HEK293 (cell line): ENCODE measurements around the gene SLC17A9.

Experiments
- CTCF ChIA-PET: fragments of 350-600 bp; formaldehyde crosslinking; extraction: SDS; loops from one replicate; lab custom pipeline; 2021; ENCODE audit warnings: antibody characterized with exemption; lab: Yijun Ruan, JAX
- POLR2A ChIA-PET: fragments of 300-600 bp; formaldehyde crosslinking; extraction: SDS; loops from one replicate; lab custom pipeline; 2020; ENCODE audit warnings: antibody characterized with exemption, inconsistent platforms; lab: Yijun Ruan, JAX
- H3K27ac ChIP-seq: fragments of 200-500 bp; sonication (Bioruptor generic); 2 replicates; pipeline ENCODE4 v1.5.1; 2014; ENCODE audit warnings: low read depth, low read length, control low read depth, inconsistent platforms; ENCODE audit errors: extremely low read depth
- H3K36me3 ChIP-seq, 2 experiments: fragments of 200-500 bp in 1 of 2; sonication (Bioruptor generic) in 1 of 2; 1 replicate in 1 of 2; 2 replicates in 1 of 2; pipeline ENCODE4 v1.5.1; 2014 to 2017; ENCODE audit warnings: inconsistent platforms in 2 of 2, low read length in 2 of 2; ENCODE audit not compliant: control insufficient read depth in 2 of 2, insufficient read depth in 1 of 2
- H3K4me1 ChIP-seq: fragments of 200-500 bp; sonication (Bioruptor generic); 2 replicates; pipeline ENCODE4 v1.5.1; 2014; ENCODE audit warnings: mild to moderate bottlenecking, low read length, inconsistent platforms; ENCODE audit not compliant: control insufficient read depth, insufficient read depth
- H3K4me3 ChIP-seq: 2 replicates; pipeline ENCODE4 v1.5.1; 2011; ENCODE audit warnings: low read depth, mild to moderate bottlenecking, control low read depth, low read length, moderate library complexity
- H3K9me3 ChIP-seq: fragments of 200-500 bp; sonication (Bioruptor generic); 2 replicates; pipeline ENCODE4 v1.5.1; 2014; ENCODE audit warnings: low read depth, low read length, inconsistent platforms; ENCODE audit not compliant: control insufficient read depth, insufficient read depth
- BCL11B ChIP-seq: fragments of 450-650 bp; formaldehyde crosslinking; IDR thresholded peaks from 2 replicates; pipeline ENCODE4 v1.5.1; 2016; ENCODE audit warnings: low read depth, missing biosample characterization, missing genetic modification characterization
- GFI1B ChIP-seq: fragments of 450-650 bp; formaldehyde crosslinking; IDR thresholded peaks from 2 replicates; pipeline ENCODE4 v1.5.1; 2016; ENCODE audit warnings: missing biosample characterization, missing genetic modification characterization
- ZBTB7A ChIP-seq: fragments of 450-650 bp; formaldehyde crosslinking; IDR thresholded peaks from 2 replicates; pipeline ENCODE4 v1.5.1; 2016; ENCODE audit warnings: low read depth, missing biosample characterization, missing genetic modification characterization
- ZFP41 ChIP-seq: fragments of 450-650 bp; formaldehyde crosslinking; IDR thresholded peaks from 2 replicates; pipeline ENCODE4 v1.5.1; 2016; ENCODE audit warnings: missing biosample characterization, missing genetic modification characterization, borderline replicate concordance
- ZFP69B ChIP-seq: fragments of 450-650 bp; formaldehyde crosslinking; IDR thresholded peaks from 2 replicates; pipeline ENCODE4 v1.5.1; 2016; ENCODE audit warnings: missing biosample characterization, missing genetic modification characterization
- ZNF112 ChIP-seq: fragments of 450-650 bp; formaldehyde crosslinking; IDR thresholded peaks from 2 replicates; pipeline ENCODE4 v1.5.0; 2017; ENCODE audit warnings: missing biosample characterization, missing genetic modification characterization
- ZNF114 ChIP-seq: fragments of 450-650 bp; formaldehyde crosslinking; IDR thresholded peaks from 2 replicates; pipeline ENCODE4 v1.5.0; 2017; ENCODE audit warnings: missing biosample characterization, missing genetic modification characterization
- ZNF214 ChIP-seq: fragments of 450-650 bp; formaldehyde crosslinking; IDR thresholded peaks from 2 replicates; pipeline ENCODE4 v1.5.1; 2017; ENCODE audit warnings: missing biosample characterization, mild to moderate bottlenecking, missing genetic modification characterization, borderline replicate concordance
- ZNF221 ChIP-seq: fragments of 450-650 bp; formaldehyde crosslinking; IDR thresholded peaks from 2 replicates; pipeline ENCODE4 v1.5.1; 2017; ENCODE audit warnings: missing biosample characterization, missing genetic modification characterization, borderline replicate concordance
- ZNF350 ChIP-seq: fragments of 450-650 bp; formaldehyde crosslinking; IDR thresholded peaks from 2 replicates; pipeline ENCODE4 v1.5.0; 2017; ENCODE audit warnings: missing biosample characterization, mild to moderate bottlenecking, missing genetic modification characterization
- ZNF366 ChIP-seq: fragments of 450-650 bp; formaldehyde crosslinking; conservative IDR thresholded peaks from 2 replicates; pipeline ENCODE4 v1.5.1; 2016; ENCODE audit warnings: missing biosample characterization, missing genetic modification characterization
- ZNF391 ChIP-seq: fragments of 450-650 bp; formaldehyde crosslinking; IDR thresholded peaks from 2 replicates; pipeline ENCODE4 v1.5.1; 2016; ENCODE audit warnings: low read depth, missing biosample characterization, missing genetic modification characterization, borderline replicate concordance
- ZNF394 ChIP-seq: fragments of 450-650 bp; formaldehyde crosslinking; IDR thresholded peaks from 2 replicates; pipeline ENCODE4 v1.5.1; 2016; ENCODE audit warnings: missing biosample characterization, missing genetic modification characterization, mild to moderate bottlenecking, moderate library complexity, borderline replicate concordance
- ZNF433 ChIP-seq: fragments of 450-650 bp; formaldehyde crosslinking; IDR thresholded peaks from 2 replicates; pipeline ENCODE4 v1.5.1; 2016; ENCODE audit warnings: missing biosample characterization, missing genetic modification characterization, low read depth
- ZNF510 ChIP-seq: fragments of 450-650 bp; formaldehyde crosslinking; IDR thresholded peaks from 2 replicates; pipeline ENCODE4 v1.5.1; 2018; ENCODE audit warnings: mild to moderate bottlenecking, missing genetic modification characterization, missing biosample characterization; ENCODE audit not compliant: insufficient replicate concordance
- ZNF571 ChIP-seq: fragments of 450-650 bp; formaldehyde crosslinking; IDR thresholded peaks from 2 replicates; pipeline ENCODE4 v1.5.0; 2017; ENCODE audit warnings: missing biosample characterization, missing genetic modification characterization
- ZNF596 ChIP-seq: fragments of 450-650 bp; IDR thresholded peaks from 2 replicates; pipeline ENCODE4 v1.5.0; 2018; ENCODE audit warnings: missing biosample characterization, mild to moderate bottlenecking, missing genetic modification characterization, moderate library complexity
- ZNF677 ChIP-seq: fragments of 450-650 bp; IDR thresholded peaks from 2 replicates; pipeline ENCODE4 v1.5.0; 2018; ENCODE audit warnings: missing biosample characterization, mild to moderate bottlenecking, missing genetic modification characterization, moderate library complexity
- ZNF707 ChIP-seq: fragments of 450-650 bp; formaldehyde crosslinking; IDR thresholded peaks from 2 replicates; pipeline ENCODE4 v1.5.1; 2016; ENCODE audit warnings: missing biosample characterization, missing genetic modification characterization
- ZNF830 ChIP-seq: fragments of 450-650 bp; IDR thresholded peaks from 2 replicates; pipeline ENCODE4 v1.5.0; 2018; ENCODE audit warnings: missing biosample characterization, missing genetic modification characterization, low read depth, mild to moderate bottlenecking, moderate library complexity
- TF ChIP-seq, protein P1 (sequence below): fragments of 450-650 bp; formaldehyde crosslinking; IDR thresholded peaks from 2 replicates; pipeline ENCODE4 v1.5.1; 2016; ENCODE audit warnings: missing biosample characterization, missing genetic modification characterization
- TF ChIP-seq, protein P2 (sequence below): fragments of 450-650 bp; formaldehyde crosslinking; IDR thresholded peaks from 2 replicates; pipeline ENCODE4 v1.5.1; 2016; ENCODE audit warnings: missing biosample characterization, missing genetic modification characterization
- TF ChIP-seq, protein P3 (sequence below): fragments of 450-650 bp; formaldehyde crosslinking; IDR thresholded peaks from 2 replicates; pipeline ENCODE4 v1.5.1; 2017; ENCODE audit warnings: missing biosample characterization, missing genetic modification characterization
- TF ChIP-seq, protein P4 (sequence below): fragments of 450-650 bp; formaldehyde crosslinking; IDR thresholded peaks from 2 replicates; pipeline ENCODE4 v1.5.1; 2017; ENCODE audit warnings: missing biosample characterization, missing genetic modification characterization
- TF ChIP-seq, protein P5 (sequence below): fragments of 450-650 bp; formaldehyde crosslinking; IDR thresholded peaks from 2 replicates; pipeline ENCODE4 v1.5.1; 2016; ENCODE audit warnings: missing biosample characterization, missing genetic modification characterization

Gene SLC17A9

DNA sequence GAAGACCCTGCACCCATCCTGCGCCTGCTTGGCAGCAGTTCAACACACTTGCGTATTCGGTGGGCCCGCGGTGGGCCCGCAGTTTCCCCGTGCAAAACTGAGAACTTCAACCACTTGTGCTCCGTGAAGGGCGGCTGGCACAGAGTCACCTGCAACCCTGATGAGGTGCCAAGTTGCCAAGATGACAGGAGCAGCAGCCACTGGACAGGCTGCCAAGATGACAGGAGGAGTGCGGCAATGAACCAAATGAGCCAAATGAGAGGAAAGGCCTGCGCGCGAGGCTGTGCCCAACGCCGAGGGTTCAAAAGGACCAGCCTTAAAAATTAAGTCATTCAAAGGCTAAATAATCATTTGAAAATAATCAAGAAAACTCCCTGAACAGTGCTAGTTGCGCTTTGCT, 46.3 kb upstream of the SLC17A9 start:
- Histone ChIP-seq H3K9me3 (no peaks in the 10 kb centered on the region), H3K36me3 (peaks cover 31 to 100% of the 10 kb centered on the region in 2 experiments), H3K27ac (no peak overlapping the region), H3K4me1 (no peaks in the 10 kb centered on the region), H3K4me3 (no peak overlapping the region)
- POLR2A ChIA-PET = no interaction called here
- CTCF ChIA-PET = interaction anchor here (0.8 to 2.4 kb wide), 2 partner anchors 12 to 18 kb away, joined by 3 to 14 read pairs; no protein-coding TSS in a partner anchor
- TF ChIP-seq, protein P1, sequence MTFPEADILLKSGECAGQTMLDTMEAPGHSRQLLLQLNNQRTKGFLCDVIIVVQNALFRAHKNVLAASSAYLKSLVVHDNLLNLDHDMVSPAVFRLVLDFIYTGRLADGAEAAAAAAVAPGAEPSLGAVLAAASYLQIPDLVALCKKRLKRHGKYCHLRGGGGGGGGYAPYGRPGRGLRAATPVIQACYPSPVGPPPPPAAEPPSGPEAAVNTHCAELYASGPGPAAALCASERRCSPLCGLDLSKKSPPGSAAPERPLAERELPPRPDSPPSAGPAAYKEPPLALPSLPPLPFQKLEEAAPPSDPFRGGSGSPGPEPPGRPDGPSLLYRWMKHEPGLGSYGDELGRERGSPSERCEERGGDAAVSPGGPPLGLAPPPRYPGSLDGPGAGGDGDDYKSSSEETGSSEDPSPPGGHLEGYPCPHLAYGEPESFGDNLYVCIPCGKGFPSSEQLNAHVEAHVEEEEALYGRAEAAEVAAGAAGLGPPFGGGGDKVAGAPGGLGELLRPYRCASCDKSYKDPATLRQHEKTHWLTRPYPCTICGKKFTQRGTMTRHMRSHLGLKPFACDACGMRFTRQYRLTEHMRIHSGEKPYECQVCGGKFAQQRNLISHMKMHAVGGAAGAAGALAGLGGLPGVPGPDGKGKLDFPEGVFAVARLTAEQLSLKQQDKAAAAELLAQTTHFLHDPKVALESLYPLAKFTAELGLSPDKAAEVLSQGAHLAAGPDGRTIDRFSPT (tag by site-specific recombination) = no peak
- peak; percentile 56; the same call in 1 of the 2 replicates for TF ChIP-seq ZFP69B (tag by site-specific recombination)
- TF ChIP-seq ZNF433 (tag by site-specific recombination) = no peak
- no peak for TF ChIP-seq ZBTB7A (tag by site-specific recombination)
- no peak for TF ChIP-seq ZNF391
- TF ChIP-seq, protein P2, sequence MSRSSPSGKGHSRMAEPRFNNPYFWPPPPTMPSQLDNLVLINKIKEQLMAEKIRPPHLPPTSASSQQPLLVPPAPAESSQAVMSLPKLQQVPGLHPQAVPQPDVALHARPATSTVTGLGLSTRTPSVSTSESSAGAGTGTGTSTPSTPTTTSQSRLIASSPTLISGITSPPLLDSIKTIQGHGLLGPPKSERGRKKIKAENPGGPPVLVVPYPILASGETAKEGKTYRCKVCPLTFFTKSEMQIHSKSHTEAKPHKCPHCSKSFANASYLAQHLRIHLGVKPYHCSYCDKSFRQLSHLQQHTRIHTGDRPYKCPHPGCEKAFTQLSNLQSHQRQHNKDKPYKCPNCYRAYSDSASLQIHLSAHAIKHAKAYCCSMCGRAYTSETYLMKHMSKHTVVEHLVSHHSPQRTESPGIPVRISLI (tag by site-specific recombination) = no peak

DNA sequence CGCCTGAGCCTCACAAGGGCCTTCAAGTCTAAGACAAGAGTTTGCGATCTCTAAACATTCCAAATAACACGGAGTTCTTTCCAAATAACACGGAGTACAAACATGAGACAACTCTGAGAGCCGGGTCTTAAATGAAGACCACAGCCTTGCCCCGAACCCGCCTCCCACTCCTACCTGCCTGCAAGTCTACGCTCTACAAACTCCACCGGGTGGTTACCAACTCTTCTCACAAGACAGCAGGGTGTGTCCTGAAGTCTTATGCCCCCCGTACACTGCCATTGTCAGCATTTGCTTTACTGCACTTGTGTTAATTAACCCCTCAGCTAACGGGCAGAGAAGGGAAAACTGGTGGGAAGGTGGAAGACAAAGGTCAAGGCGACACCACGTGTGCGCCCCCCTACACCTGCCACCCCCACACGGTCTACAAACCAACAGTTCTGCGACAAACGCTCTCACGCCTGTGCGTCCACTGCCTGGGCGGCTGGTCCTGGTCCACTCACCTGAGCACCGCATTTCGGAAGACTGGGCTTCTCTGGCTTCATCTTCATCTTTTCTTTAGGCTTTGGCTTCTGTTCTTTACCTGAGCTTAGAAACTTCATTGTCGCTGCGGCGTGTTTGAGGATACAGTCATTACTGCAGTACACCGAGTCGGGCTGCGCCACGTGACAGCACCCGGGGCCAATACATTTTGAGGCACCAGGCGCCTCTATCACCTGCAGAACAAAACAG, 45.7 kb upstream of the SLC17A9 start:
- CTCF ChIA-PET = interaction anchor here (0.6 to 3.1 kb wide), 10 partner anchors 9 to 140 kb away, joined by 3 to 27 read pairs (median 8); partner anchors contain the start of gene DIDO1
- H3K36me3 ChIP-seq = peaks cover 31 to 100% of the 10 kb centered on the region in 2 experiments
- H3K4me3 ChIP-seq = no peak overlapping the region
- H3K27ac ChIP-seq = no peak overlapping the region
- H3K9me3 ChIP-seq = no peaks in the 10 kb centered on the region
- no peaks in the 10 kb centered on the region for H3K4me1 ChIP-seq
- TF ChIP-seq ZNF366 (tag by site-specific recombination) (no peak), ZNF707 (no peak), BCL11B (no peak), GFI1B (tag by site-specific recombination) (no peak), ZNF112 (tag by site-specific recombination) (no peak), ZNF677 (tag by site-specific recombination) (no peak), ZNF596 (no peak), ZNF394 (tag by site-specific recombination) (no peak), ZNF214 (tag by site-specific recombination) (no peak), ZNF571 (no peak), ZNF221 (tag by site-specific recombination) (no peak), ZNF350 (tag by site-specific recombination) (no peak), ZNF830 (tag by site-specific recombination) (no peak), ZFP41 (tag by site-specific recombination) (no peak), ZNF510 (tag by site-specific recombination) (no peak), ZNF114 (tag by site-specific recombination) (no peak)
- TF ChIP-seq, protein P3, sequence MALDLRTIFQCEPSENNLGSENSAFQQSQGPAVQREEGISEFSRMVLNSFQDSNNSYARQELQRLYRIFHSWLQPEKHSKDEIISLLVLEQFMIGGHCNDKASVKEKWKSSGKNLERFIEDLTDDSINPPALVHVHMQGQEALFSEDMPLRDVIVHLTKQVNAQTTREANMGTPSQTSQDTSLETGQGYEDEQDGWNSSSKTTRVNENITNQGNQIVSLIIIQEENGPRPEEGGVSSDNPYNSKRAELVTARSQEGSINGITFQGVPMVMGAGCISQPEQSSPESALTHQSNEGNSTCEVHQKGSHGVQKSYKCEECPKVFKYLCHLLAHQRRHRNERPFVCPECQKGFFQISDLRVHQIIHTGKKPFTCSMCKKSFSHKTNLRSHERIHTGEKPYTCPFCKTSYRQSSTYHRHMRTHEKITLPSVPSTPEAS (tag by site-specific recombination) = no peak
- TF ChIP-seq, protein P4, sequence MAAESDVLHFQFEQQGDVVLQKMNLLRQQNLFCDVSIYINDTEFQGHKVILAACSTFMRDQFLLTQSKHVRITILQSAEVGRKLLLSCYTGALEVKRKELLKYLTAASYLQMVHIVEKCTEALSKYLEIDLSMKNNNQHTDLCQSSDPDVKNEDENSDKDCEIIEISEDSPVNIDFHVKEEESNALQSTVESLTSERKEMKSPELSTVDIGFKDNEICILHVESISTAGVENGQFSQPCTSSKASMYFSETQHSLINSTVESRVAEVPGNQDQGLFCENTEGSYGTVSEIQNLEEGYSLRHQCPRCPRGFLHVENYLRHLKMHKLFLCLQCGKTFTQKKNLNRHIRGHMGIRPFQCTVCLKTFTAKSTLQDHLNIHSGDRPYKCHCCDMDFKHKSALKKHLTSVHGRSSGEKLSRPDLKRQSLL (tag by site-specific recombination) = no peak
- TF ChIP-seq, protein P5, sequence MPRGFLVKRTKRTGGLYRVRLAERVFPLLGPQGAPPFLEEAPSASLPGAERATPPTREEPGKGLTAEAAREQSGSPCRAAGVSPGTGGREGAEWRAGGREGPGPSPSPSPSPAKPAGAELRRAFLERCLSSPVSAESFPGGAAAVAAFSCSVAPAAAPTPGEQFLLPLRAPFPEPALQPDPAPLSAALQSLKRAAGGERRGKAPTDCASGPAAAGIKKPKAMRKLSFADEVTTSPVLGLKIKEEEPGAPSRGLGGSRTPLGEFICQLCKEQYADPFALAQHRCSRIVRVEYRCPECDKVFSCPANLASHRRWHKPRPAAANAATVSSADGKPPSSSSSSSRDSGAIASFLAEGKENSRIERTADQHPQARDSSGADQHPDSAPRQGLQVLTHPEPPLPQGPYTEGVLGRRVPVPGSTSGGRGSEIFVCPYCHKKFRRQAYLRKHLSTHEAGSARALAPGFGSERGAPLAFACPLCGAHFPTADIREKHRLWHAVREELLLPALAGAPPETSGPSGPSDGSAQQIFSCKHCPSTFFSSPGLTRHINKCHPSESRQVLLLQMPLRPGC (tag by site-specific recombination) = no peak
- POLR2A ChIA-PET = no interaction called here
